ENCODE results near the gene USP47. TPM values are rescaled to one million over a fixed set of nuclear protein-coding genes. Genes with fewer than 3 reads are reported as not detected.

The USP47 gene
- polyA plus RNA-seq, 1 donor from 2014 or later, result 92.6 TPM

- Histone ChIP-seq H3K4me3 (ENCODE audit: low read length) (no peak overlapping the region), H3F3A (ENCODE audit: insufficient read depth, low read length, poor library complexity, severe bottlenecking) (no peaks in the 10 kb centered on the region), H3K79me2 (replicated peaks; ENCODE audit: insufficient read depth, low read length) (no peaks in the 10 kb centered on the region), H3K27me3 (ENCODE audit: insufficient read depth, low read depth, low read length) (no peaks in the 10 kb centered on the region), H3K36me3 (ENCODE audit: insufficient read depth, low read length) (no peaks in the 10 kb centered on the region), H3K9ac (ENCODE audit: low read length) (no peak overlapping the region), H3K4me2 (ENCODE audit: low read length) (no peak overlapping the region), H3K9me3 (ENCODE audit: low read length) (no peaks in the 10 kb centered on the region), H3K9me2 (ENCODE audit: insufficient read depth, low read length) (no peaks in the 10 kb centered on the region), H4K20me1 (ENCODE audit: insufficient read depth) (no peaks in the 10 kb centered on the region), H2AFZ (ENCODE audit: low read depth, low read length) (no peak overlapping the region), H3K27ac (ENCODE audit: low read length) (no peak overlapping the region)
- TF ChIP-seq CTCF (IDR thresholded peaks at IDR 0.05; ENCODE audit: poor library complexity, severe bottlenecking), result no peak
- TF ChIP-seq MXI1 (conservative IDR thresholded peaks at IDR 0.05; ENCODE audit: poor library complexity, severe bottlenecking), result no peak
- TF ChIP-seq TAF1 (IDR thresholded peaks at IDR 0.05; ENCODE audit: low read depth), result no peak
- TF ChIP-seq EP300 (conservative IDR thresholded peaks at IDR 0.05; ENCODE audit: poor library complexity, severe bottlenecking), result no peak
- TF ChIP-seq RAD21 (conservative IDR thresholded peaks at IDR 0.05), result no peak
- TF ChIP-seq POLR2AphosphoS5 (IDR thresholded peaks at IDR 0.05), result no peak
- TF ChIP-seq EZH2 (IDR thresholded peaks at IDR 0.05; ENCODE audit: borderline replicate concordance, insufficient read depth, low read length, poor library complexity, severe bottlenecking), result no peak
- TF ChIP-seq REST (IDR thresholded peaks at IDR 0.05; ENCODE audit: borderline replicate concordance), result no peak
- TF ChIP-seq SMC3 (conservative IDR thresholded peaks at IDR 0.05; ENCODE audit: poor library complexity), result no peak
Measured at GRCh38 chr11:11985954-11986949, 144.5 kb downstream of the USP47 start.

GRCh38 chr11:11987503-11988022 lies 145.8 kb downstream of the USP47 start:
- no peak overlapping the region for H2AFZ ChIP-seq (ENCODE audit: low read depth, low read length)
- H3K9ac ChIP-seq (ENCODE audit: low read length), result no peak overlapping the region
- no peak overlapping the region for H3K4me3 ChIP-seq (ENCODE audit: low read length)
- no peaks in the 10 kb centered on the region for H3F3A ChIP-seq (ENCODE audit: insufficient read depth, low read length, poor library complexity, severe bottlenecking)
- no peaks in the 10 kb centered on the region for H4K20me1 ChIP-seq (ENCODE audit: insufficient read depth)
- no peaks in the 10 kb centered on the region for H3K9me3 ChIP-seq (ENCODE audit: low read length)
- no peak for TF ChIP-seq TAF1 (IDR thresholded peaks at IDR 0.05; ENCODE audit: low read depth)
- TF ChIP-seq CTCF (IDR thresholded peaks at IDR 0.05; ENCODE audit: poor library complexity, severe bottlenecking), result no peak
- TF ChIP-seq MXI1 (conservative IDR thresholded peaks at IDR 0.05; ENCODE audit: poor library complexity, severe bottlenecking), result no peak
- TF ChIP-seq RAD21 (conservative IDR thresholded peaks at IDR 0.05), result no peak
- TF ChIP-seq REST (IDR thresholded peaks at IDR 0.05; ENCODE audit: borderline replicate concordance), result no peak
- TF ChIP-seq EZH2 (IDR thresholded peaks at IDR 0.05; ENCODE audit: borderline replicate concordance, insufficient read depth, low read length, poor library complexity, severe bottlenecking), result no peak
- no peak for TF ChIP-seq POLR2AphosphoS5 (IDR thresholded peaks at IDR 0.05)
- TF ChIP-seq SMC3 (conservative IDR thresholded peaks at IDR 0.05; ENCODE audit: poor library complexity), result no peak
- no peak for TF ChIP-seq EP300 (conservative IDR thresholded peaks at IDR 0.05; ENCODE audit: poor library complexity, severe bottlenecking)
- no peak overlapping the region for H3K27ac ChIP-seq (ENCODE audit: low read length)
- no peaks in the 10 kb centered on the region for H3K27me3 ChIP-seq (ENCODE audit: insufficient read depth, low read depth, low read length)
- H3K79me2 ChIP-seq (replicated peaks; ENCODE audit: insufficient read depth, low read length), result no peaks in the 10 kb centered on the region
- no peaks in the 10 kb centered on the region for H3K36me3 ChIP-seq (ENCODE audit: insufficient read depth, low read length)
- H3K4me2 ChIP-seq (ENCODE audit: low read length), result no peak overlapping the region
- H3K9me2 ChIP-seq (ENCODE audit: insufficient read depth, low read length), result no peaks in the 10 kb centered on the region
